ENCODE measurements around the gene GRIA2. TPM values are rescaled to one million over a fixed set of nuclear protein-coding genes. Genes with fewer than 3 reads are reported as not detected.

The GRIA2 gene
- total RNA-seq, 1 donor from 2014 or later, result 4.4 TPM

DNA sequence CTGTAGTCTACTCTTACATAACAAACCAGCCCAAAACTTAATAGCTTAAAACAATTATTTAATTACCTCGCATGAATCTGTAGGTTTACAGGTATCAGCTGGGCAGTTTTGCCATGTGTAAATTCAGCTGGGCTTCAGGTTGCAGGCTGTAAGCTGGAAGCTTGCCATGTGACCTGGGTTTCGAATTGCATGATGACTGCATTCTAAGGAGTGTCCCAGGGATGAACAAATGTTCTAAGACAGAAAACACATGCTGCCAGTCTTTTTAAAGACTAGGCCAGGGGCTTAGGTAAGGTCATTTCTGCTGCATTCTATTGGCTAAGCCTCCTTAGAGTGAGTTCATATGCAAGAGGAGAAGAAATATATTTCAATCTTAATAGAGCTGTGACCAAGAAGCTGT lies 44.8 kb downstream of the GRIA2 start:
- peak overlapping the region; percentile 40 for H3K27ac Mint-ChIP-seq
- H3K27me3 Mint-ChIP-seq (ENCODE audit: low read depth), result no peaks in the 10 kb centered on the region
- peaks cover 6% of the 10 kb centered on the region for H3K4me1 Mint-ChIP-seq
- DNase-seq (ENCODE audit: low spot score in 2 of 2, unreplicated experiment in 2 of 2), result no peak
- TF ChIP-seq, protein P1, sequence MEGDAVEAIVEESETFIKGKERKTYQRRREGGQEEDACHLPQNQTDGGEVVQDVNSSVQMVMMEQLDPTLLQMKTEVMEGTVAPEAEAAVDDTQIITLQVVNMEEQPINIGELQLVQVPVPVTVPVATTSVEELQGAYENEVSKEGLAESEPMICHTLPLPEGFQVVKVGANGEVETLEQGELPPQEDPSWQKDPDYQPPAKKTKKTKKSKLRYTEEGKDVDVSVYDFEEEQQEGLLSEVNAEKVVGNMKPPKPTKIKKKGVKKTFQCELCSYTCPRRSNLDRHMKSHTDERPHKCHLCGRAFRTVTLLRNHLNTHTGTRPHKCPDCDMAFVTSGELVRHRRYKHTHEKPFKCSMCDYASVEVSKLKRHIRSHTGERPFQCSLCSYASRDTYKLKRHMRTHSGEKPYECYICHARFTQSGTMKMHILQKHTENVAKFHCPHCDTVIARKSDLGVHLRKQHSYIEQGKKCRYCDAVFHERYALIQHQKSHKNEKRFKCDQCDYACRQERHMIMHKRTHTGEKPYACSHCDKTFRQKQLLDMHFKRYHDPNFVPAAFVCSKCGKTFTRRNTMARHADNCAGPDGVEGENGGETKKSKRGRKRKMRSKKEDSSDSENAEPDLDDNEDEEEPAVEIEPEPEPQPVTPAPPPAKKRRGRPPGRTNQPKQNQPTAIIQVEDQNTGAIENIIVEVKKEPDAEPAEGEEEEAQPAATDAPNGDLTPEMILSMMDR (IDR thresholded peaks at IDR 0.05; ENCODE audit: unreplicated experiment), result no peak
- H3K9me3 Mint-ChIP-seq, result peaks cover 9% of the 10 kb centered on the region
- H3K4me3 Mint-ChIP-seq, result no peak overlapping the region
- no peaks in the 10 kb centered on the region for H3K36me3 Mint-ChIP-seq

DNA sequence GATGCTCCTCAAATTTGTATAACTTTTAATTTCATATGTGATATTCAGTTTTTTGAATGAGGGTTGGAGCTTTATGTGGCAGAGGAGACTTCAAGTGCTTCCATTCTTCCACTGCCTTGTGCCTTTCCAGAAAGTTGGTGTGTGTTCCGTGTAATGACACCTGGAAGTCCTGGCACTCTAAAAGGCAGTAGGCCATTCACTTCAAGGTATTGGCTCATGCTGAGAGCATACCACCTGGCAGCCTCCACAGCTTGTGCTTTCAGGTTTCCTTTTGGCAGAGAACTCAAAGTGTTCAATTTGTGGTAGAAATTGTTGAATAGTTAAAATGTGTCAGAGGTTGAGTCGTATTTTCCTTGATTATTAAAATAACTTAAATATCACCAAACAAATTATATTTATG lies 49.6 kb downstream of the GRIA2 start:
- no peak for DNase-seq (ENCODE audit: low spot score in 2 of 2, unreplicated experiment in 2 of 2)
- peaks cover 11% of the 10 kb centered on the region for H3K9me3 Mint-ChIP-seq
- TF ChIP-seq, protein P1 (IDR thresholded peaks at IDR 0.05; ENCODE audit: unreplicated experiment), result no peak
- peaks cover 6% of the 10 kb centered on the region for H3K4me1 Mint-ChIP-seq
- no peak overlapping the region for H3K27ac Mint-ChIP-seq
- H3K4me3 Mint-ChIP-seq, result no peak overlapping the region
- H3K36me3 Mint-ChIP-seq, result no peaks in the 10 kb centered on the region
- no peaks in the 10 kb centered on the region for H3K27me3 Mint-ChIP-seq (ENCODE audit: low read depth)

DNA sequence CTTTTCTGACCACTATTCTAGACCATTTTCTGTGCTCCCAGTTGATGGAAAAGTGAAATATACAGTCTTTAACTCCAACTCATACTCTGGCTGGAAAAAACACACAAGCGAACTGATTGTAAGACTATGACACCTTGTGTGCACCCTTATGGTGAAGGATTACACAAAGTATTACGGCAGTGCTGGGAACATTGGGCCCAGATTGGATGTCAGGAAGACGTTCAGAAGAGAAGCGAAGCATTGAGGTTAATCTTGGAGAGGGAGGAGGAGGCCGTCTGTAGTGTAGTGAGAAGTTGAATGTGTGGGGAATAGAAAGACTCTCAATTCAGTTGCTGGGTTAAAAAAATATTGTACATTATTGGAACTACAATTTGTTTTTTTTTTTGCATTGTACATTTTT lies 50.0 kb downstream of the GRIA2 start:
- Mint-ChIP-seq H3K36me3 (no peaks in the 10 kb centered on the region), H3K27ac (no peak overlapping the region)
- TF ChIP-seq, protein P1 (IDR thresholded peaks at IDR 0.05; ENCODE audit: unreplicated experiment), result no peak

DNA sequence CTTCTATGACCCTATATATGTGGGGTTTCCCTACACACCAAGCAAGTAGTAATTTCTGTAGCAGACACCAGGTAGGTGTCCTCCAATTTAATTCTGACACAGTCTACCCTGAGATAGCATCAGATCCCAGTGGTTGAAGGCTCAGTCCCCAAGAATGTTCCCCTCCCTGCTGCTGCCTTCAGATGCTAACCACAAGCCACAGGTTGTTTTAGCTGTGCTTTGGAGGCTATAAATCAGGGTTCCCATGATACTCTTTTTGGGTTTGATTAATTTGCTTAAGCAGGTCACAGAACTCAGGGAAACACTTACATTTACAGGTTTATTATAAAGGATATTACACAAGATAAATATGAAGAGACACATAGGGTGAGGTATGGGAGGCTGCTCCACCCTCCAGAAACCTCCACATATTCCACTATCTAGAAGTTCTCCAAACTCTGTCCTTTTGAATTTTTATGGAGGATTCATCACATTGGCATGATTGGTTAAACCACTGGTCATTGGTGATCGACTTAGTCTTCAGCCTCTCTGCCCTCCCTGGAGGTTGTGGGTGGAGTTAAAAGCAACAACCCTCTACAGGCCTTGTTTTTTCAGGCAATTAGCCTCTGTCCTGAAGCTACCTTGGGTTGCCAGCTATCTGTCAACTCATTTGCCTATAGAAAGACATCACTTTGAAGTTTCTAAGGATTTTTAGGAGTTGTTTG lies 50.8 kb downstream of the GRIA2 start:
- Mint-ChIP-seq H3K9me3 (peaks cover 11% of the 10 kb centered on the region), H3K4me1 (no peaks in the 10 kb centered on the region), H3K4me3 (no peak overlapping the region), H3K27me3 (ENCODE audit: low read depth) (no peaks in the 10 kb centered on the region), H3K36me3 (no peaks in the 10 kb centered on the region), H3K27ac (no peak overlapping the region)
- no peak for DNase-seq (ENCODE audit: low spot score in 2 of 2, unreplicated experiment in 2 of 2)
- TF ChIP-seq, protein P1 (IDR thresholded peaks at IDR 0.05; ENCODE audit: unreplicated experiment), result no peak

More for the DNA sequence above, 50.0 kb downstream of the GRIA2 start:
- Mint-ChIP-seq H3K4me1 (peaks cover 3% of the 10 kb centered on the region), H3K4me3 (no peak overlapping the region), H3K27me3 (ENCODE audit: low read depth) (no peaks in the 10 kb centered on the region), H3K9me3 (peaks cover 11% of the 10 kb centered on the region)
- no peak for DNase-seq (ENCODE audit: low spot score in 2 of 2, unreplicated experiment in 2 of 2)

DNA sequence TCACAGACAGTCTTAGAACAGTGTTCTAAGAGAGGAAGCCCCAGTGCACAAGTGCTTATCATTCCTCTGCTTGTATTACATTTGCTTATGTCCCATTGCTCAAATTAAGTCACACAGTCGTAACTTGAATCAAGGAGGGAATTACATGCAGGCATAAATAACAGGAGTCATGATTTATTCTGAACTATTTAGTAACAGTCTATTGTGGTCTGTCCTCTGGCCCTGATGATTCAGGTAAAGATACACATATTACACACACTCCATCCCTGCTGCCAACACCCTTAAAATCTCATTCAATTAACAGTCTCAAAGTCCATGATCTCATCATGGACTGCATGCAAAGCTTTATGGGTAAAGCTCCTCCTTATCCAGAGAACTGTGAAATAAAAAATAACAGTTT lies 60.1 kb downstream of the GRIA2 start:
- Mint-ChIP-seq H3K27me3 (ENCODE audit: low read depth) (peaks cover 23% of the 10 kb centered on the region), H3K4me3 (no peak overlapping the region), H3K4me1 (no peaks in the 10 kb centered on the region), H3K9me3 (peaks cover 7% of the 10 kb centered on the region), H3K36me3 (no peaks in the 10 kb centered on the region), H3K27ac (no peak overlapping the region)
- no peak for DNase-seq (ENCODE audit: low spot score in 2 of 2, unreplicated experiment in 2 of 2)
- TF ChIP-seq, protein P1 (IDR thresholded peaks at IDR 0.05; ENCODE audit: unreplicated experiment), result no peak

Data from mesothelial cell of epicardium (in vitro differentiated cells).